Cortex of kidney (tissue), 1 donor: ENCODE measurements around the gene MREG.
"Not testable (repeated sequence)": the region's sequence is repeated elsewhere in the genome, so short reads cannot be mapped to it uniquely, and the experiment has no call there.

Source experiments
- DNase-seq: peaks from one replicate; lab custom pipeline; 2025; lab: John Stamatoyannopoulos, UW

MREG gene

DNA sequence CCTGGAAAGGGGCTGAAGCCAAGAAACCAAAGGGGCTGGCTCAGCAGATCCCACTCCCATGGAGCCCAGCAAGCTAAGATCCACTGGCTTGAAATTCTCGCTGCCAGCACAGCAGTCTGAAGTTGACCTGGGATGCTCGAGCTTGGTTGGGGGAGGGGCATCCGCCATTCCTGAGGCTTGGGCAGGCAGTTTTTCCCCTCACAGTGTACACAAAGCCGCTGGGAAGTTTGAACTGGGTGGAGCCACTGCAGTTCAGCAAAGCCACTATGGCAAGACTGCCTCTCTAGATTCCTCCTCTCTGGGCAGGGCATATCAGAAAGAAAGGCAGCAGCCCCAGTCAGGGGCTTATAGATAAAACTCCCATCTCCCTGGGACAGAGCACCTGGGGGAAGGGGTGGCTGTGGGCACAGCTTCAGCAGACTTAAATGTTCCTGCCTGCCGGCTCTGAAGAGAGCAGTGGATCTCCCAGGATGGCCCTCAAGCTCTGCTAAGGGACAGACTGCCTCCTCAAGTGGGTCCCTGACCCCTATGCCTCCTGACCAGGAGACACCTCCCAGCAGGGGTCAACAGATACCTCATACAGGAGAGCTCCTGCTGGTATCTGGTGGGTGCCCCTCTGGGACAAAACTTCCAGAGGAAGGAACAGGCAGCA, 24.7 kb downstream of the MREG start:
- DNase-seq: not testable (repeated sequence)

DNA sequence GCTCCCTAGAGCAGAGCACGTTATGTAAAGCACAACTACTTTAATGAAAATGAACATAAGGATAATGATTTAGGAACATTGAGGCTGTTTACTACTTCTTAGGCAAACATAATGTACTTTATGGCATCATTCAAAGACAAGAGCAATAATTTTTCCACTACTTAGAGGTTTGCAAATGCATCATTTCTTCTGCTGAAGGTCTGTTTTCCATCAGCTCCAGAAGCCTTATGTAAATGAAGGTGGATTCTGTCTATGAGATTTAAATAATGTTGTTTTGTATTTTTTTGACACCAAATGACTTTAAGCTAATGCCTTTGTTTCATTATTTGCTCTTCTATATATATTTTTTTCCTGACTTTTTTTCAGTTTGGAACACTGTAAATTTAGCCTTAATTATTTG, 28.1 kb downstream of the MREG start:
- DNase-seq: no peak

DNA sequence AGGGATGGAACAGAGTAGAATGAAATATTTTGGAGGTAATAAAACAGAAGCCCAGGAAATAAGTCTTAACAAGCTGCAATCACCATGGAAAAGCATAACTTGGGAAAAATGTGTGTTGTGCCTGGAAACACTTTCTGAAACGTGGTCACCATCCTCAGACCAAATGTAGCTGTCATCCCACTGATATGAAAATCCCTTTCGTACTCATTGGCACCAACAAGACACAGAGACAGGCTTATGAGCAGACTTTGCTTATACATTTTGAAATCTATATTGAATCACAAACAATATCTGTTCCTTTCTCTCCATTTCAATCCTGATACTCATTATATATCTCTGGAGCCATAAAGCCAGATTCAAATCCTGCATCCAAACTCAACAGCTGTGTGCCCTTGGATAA, 28.7 kb downstream of the MREG start:
- DNase-seq: no peak

DNA sequence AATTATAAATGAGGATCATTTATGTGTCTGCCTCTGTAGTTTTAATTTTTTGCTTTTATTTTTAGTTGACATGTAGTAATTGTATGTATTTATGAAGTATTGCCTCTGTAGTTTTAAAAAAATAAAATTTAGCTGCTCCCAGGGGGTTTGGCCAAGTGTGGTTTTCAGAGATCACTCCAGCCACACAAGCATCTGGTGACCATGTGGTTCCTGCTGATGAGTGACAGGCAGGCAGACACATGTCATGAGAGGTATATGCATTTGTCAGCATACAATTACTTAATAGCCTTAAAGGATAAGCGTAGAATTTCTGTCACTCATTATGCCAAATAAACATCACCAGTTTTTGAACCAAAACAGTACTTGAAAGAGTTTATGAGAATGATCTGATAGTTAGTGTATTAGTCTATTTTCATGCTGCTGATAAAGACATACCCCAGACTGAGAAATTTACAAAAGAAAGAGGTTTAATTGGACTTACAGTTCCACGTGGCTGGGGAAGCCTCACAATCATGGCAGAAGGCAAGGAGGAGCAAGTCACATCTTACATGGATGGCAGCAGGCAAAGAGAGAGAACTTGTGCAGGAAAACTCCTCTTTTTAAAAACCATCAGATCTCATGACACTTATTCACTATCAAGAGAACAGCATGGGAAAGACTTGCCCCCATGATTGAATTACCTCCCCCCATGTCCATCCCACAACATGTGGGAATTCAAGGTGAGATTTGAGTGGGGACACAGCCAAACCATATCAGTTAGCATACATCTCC, 29.6 kb downstream of the MREG start:
- no peak for DNase-seq

DNA sequence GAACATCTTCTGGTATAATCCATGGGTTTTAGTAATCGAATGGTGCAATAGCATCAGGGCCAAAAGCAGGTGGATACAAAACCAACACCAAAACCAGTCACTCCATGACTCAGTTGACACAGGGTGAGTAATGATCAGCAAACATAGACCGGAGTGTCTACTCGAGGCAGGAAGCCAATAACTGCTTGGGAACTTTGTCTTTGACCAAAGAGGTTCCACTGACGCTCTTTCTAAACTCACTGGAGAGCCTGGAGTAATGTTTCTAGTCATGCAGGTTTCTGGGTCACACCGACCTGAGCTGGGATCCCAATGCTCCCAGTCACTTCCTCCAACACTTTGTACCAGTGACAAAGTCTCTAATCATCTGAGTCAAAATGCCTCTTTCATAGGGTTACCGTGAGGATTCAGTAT, 30.9 kb downstream of the MREG start:
- DNase-seq: no peak

DNA sequence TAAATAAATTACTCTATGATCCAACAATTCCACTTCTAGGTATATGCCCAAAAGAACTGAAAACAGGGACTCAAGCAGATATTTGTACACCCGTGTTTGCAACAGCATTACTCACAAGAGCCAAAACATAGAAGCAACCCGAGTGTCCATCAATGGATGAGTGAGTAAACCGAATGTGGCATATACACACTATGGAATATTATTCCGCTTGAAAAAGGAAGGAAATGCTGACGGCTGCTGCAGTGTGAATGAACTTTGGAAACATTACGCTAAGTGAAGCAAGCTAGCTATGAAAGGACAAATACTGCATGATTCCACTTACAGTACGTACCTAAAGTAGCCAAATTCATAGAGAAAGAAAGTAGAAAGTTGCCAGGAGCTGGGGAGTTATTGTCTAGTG, 32.2 kb downstream of the MREG start:
- DNase-seq: no peak

DNA sequence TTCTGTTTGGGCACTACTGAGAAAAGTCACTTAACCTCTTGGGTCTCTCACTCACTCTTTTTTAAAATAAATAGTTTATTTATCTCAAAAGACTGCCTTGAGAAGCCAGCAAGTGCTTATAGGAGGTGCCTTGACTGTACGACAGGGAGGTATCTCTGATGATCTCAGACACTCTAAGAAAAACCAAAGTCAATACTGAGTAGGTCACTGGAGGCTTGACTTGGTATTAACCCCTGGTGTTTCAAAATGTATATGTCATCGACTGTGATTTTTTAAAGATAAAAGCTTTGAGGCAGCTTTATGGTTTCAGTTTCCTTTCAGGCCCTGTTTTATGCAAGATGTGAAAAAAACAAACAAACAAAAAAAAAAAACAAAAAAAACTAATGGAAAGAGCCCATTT, 33.7 kb downstream of the MREG start:
- DNase-seq: no peak

DNA sequence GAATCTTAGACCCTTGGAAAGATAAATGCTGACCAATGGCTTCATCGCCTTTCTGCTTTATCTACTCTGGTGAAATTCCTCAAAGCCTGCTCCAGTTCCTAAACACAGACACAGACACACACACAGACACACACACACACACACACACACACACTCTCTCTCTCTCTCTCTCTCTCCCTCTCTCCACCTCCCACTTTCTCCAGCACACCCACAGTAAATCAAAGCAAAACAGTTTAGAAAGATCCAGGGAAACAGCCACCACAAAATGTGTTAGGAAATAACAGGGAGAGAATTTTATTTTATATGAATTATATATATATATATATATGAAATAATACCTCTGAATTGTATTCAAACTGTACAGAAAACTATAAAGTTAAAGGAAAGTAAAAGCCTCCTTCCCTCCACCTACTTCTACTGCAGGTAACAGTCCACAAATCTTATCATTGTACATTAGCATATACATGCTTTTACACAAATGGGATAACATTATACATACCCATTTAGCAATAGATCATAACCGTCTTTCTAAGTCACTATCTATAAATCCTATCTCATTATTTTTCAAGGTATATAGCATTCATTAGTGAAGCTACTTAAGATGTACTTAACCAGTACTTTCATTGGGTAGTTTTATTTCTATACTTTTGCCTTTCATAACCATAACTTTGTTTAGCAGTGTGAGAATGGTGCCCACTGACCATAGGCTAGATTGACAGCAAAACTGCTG, 38.5 kb downstream of the MREG start:
- DNase-seq: no peak

DNA sequence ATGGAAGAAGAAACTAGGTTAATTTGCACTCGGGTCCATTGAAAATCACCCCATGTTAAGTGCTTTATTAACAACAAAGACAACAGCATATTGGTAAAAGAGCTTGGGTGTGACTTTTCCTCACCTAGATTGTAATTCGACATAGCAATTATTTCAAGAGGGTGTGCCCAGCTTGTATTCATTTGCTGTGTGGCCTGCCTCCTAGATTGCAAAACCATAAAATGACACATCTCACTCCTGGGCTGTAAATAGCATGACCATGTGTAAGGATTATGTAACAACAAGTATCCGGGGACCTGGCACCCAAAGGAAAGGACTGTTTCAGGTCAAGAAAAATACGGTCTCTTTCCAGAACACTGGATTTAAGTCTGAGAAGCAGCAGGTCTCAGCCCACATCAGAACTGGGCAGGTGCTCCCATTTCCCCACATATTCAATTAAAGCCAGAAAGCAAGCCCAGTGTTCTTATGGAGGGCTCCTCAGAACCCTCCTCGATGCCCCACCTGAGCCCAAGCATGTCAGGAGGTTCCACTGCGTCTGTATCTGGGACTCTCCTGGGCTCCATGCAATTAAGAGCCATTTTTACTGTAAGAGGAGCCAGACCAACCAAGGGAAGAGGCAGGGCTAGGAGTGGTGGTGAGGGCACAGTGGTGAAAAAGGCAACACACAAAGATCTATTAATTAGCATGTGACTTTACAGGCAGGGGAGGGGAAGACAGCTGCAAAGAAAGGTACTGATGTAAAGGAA, 39.2 kb downstream of the MREG start:
- DNase-seq: no peak

DNA sequence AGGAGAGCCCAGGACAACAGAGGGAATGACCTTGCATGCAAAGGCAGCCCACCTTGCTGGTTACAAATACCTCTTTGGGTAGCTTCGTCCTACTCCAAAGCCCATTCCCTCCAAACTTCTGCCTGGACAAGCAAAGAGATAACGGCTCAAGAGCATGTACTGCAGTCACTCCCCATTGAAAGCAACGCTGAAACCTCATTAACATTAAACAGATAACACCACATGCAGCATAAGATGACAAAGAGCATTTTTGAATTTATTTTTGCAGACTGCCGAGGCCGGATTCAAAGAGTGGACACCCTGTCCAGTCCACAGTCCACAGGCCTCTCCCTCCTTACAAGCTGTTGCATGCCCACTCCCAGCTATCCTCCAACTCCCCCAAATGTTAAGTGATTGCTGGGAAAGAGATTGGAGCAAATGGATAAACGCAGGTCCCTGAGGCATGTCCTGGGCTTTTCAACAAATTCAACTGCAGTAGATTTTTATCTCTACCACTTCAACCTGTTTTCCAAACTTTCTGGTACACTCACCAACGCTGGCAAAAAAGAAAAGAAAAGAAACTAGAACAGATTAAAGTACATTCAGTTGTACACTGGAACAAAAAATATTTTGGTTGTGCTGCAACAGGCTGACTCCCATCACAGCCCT, 40.1 kb downstream of the MREG start:
- DNase-seq: no peak

DNA sequence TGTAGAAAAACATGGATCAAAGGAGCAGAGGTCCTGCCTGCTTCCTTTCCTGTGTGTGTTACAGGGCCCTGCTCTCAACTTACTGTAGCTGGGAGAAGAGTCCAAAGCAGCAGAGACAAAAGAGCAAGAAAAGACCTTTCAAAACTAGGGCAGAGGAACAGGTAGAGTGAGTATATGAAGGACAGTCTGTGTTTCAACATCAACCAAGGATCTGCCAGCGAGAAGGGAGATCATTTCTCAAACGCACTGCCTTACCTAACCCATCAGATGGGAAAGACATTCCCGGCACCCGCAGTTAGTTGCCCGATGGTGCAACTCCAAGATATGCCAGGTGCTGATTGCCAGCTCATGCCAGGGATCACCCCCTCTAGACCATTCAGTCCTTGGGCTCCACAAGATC, 41.7 kb downstream of the MREG start:
- DNase-seq: no peak

DNA sequence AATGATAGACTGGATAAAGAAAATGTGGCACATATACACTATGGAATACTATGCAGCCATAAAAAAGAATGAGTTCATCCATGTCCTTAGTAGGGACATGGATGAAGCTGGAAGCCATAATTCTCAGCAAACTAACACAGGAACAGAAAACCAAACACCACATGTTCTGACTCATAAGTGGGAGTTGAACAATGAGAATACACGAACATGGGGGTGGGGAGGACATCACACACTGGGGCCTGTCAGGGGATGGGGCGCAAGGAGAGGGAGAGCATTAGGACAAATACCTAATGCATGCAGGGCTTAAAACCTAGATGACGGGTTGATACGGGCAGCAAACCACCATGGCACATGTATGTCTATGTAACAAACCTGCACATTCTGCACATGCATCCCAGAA, 42.5 kb downstream of the MREG start:
- not testable (repeated sequence) for DNase-seq

DNA sequence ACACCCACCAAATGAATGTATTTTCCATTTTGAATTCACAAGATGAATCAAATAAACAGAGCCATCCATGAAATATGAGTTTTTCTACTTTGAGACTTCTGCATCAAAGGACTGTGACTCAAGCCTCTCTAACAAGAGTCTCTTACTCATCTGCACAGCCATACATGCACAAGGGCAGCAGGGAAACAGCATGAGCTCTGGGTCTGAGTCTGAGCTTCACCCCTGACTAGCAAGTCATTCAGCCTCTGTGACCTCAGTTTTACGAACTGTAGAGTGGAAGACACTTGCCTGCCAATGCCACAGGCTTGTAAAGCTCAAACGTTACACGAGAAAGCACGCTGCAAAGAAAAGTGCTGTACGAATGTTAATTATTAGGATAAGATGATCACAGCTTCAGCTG, 42.9 kb downstream of the MREG start:
- DNase-seq: no peak

DNA sequence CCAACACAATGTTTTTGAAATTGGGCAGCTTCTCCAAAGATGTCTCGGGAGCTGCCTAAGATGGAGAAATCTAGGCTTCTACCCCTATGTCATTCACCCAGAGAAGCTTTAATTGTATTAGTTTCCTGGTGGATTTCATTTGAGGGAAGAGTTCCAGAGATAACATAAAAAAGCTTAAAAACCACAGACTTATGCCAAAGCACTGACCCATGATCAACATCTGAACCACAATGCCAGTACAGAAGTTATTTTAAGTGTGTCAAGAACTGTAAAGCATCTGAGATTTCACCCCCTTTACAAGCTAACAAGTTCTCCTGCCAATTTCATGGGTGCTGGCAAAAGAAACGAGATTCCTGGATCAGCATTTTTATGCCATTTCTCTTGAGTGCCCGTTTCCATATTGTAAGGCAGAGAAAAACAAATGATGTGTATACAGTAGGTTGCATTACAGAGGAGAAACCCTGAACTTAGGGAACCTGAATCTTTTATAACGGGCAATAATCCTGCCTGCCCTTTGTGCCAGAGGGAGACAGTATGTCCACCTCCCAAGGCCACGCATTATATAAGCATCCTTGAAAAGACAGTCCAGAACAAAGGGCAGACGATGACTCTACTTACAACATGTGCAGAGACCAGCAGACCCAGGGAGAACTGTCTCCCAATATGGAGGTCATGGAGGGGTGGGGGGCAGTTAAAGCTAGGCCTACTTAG, 44.1 kb downstream of the MREG start:
- no peak for DNase-seq

DNA sequence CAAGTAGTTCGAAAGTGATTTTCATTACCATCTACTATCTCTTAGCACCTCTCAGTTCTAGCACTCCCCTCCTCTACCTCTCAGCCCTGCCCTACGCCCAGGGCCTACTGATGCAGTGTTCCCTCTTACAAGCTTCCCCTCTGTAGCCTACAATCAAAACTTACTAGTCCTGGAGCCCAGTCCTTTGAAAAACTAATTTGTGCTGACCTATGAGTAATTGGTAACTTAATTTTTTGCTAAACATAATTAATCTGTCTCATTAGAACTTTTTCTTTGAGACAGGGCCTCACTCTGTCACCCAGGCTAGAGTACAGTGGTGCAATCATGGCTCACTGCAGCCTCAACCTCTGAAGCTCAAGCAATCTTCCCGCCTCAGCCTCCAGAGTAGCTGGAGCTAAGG, 44.9 kb downstream of the MREG start:
- DNase-seq: no peak

DNA sequence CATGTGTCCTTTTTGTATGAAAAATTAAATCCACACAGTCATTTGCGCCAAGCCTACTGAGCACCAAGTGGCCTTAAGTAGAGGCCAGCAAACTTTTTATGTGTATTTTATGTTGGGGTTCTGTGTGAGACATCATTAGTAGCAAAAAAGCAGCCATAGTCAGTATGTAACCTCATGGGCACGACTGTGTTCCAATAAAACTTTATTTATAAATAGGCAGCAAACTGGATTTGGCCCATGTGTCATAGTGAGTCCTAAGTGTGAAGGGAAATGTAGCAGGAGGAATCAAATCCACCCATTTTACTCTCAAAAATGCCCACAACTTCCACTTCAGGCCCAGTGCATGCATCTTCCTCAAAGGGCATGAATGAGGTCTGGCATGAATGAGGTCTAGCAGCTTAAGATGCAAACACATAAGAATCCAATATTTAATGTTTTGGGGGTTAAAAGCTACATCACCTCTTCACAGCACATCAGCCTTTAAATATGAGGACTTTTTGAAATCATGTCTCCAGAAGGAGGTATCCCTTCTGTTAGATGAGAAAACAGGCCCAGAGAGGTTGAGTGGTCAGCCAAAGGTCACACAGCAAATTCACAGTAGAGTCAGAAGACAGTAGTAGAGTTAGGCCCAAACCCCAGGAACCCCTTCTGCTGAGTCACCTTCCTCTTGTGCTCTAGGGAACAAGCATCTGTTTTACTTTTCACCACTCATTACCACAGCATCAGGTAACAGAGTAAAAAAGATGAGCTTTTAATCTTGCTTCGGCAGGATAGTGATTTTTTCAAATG, 45.6 kb downstream of the MREG start:
- DNase-seq: no peak

DNA sequence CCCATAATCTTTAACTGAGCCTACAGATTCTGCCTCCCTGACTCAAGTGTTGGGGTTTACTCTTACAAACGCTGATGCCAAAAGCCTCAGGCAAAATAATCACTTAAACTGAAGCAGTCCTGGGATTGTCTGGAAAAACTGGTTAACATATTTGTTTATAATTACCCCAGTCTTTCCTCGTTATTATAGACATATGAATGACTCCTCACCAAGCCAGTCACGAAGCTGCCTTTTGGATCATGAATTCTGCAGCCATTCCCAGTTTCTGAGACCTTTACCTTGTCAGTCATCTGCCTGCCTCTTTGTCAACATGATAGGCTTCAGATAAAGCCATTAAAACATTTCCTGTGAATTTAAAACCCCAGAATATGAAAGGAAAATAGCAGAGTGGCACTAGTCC, 46.4 kb downstream of the MREG start:
- no peak for DNase-seq

DNA sequence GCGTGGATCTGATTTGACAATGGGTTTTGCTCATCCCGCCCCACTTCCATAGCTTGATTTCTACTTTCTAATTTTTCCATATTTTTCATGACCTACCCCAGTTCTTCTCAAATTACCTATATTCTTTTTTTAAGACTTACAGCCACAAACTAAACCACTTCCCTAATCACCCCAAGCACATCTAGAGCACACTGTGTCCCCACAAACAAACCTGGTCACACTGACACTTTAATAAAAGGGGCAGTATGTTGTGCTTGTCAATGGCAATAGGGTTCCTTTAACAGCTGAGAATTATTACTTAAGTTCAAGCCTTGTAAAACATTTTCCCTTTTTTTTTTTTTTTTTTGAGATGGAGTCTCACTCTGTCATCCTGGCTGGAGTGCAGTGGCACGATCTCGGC, 47.1 kb downstream of the MREG start:
- DNase-seq: no peak

DNA sequence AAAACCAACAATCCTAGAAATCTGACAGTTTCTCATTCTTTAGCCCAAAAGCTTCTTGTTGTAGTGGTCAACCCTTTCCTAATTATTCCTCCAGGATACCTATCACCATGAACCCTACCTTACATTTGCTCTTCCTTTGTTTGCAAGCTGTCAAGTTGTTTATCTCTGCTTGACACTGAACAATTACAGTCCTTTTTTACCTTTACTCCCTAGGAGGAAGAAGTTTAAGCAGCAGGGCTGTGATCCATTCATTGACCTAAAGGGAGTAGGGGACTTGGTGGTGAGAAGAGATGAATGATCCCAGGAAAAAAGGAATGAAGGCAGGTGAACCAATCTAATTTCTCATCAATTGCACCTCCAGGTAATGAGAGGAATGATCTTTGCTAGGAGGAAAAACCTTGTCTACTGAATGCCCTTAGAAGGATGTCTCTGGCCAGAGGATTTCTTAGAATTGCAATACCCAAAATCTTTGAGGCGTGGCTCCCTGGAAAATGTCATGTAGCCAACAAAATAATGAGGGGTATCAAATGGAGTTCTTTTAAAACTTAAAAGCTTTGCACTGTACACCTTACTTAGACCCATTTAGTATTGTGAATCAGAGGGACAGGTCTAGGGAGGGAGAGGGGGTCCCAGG, 47.7 kb downstream of the MREG start:
- no peak for DNase-seq

DNA sequence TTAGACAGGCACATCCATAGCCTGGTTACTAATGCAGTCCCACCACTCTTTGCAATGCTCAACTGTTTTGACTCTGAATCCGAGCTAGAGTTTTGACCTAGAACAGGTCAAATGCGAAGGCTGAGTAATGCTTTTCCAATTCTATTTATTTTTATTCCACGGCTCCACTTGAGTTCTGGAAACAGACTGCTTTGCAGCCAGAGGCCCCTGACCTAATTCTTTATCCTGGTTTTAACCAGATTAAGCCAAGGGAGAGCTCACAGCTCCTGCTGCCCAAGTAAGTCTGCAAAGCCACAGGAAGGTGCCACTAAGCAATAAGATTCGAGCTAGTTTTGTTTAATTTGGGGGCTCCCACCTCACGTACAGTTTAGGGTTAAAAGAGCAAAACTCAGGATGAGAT, 51.4 kb downstream of the MREG start:
- DNase-seq: no peak
